ENCODE measurements around the gene DDX10.

GRCh38 chr11:108758458-108758857 is 93.6 kb downstream of the DDX10 start:
- TF ChIP-seq CTCF (conservative IDR thresholded peaks at IDR 0.05) (no peak), ZFX (IDR thresholded peaks at IDR 0.05) (no peak)
